Measurements from ENCODE around the gene ATXN7L1. TPM values are rescaled to one million over a fixed set of nuclear protein-coding genes. Genes with fewer than 3 reads are reported as not detected.
A peak's percentile ranks its signal among the peaks of the same experiment; 100 is the strongest.

The ATXN7L1 gene, protein sequence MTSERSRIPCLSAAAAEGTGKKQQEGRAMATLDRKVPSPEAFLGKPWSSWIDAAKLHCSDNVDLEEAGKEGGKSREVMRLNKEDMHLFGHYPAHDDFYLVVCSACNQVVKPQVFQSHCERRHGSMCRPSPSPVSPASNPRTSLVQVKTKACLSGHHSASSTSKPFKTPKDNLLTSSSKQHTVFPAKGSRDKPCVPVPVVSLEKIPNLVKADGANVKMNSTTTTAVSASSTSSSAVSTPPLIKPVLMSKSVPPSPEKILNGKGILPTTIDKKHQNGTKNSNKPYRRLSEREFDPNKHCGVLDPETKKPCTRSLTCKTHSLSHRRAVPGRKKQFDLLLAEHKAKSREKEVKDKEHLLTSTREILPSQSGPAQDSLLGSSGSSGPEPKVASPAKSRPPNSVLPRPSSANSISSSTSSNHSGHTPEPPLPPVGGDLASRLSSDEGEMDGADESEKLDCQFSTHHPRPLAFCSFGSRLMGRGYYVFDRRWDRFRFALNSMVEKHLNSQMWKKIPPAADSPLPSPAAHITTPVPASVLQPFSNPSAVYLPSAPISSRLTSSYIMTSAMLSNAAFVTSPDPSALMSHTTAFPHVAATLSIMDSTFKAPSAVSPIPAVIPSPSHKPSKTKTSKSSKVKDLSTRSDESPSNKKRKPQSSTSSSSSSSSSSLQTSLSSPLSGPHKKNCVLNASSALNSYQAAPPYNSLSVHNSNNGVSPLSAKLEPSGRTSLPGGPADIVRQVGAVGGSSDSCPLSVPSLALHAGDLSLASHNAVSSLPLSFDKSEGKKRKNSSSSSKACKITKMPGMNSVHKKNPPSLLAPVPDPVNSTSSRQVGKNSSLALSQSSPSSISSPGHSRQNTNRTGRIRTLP
- total RNA-seq (78.9 TPM), polyA plus RNA-seq (10 to 100 TPM; 25.8 to 28.1 (median 26.5) TPM)

DNA sequence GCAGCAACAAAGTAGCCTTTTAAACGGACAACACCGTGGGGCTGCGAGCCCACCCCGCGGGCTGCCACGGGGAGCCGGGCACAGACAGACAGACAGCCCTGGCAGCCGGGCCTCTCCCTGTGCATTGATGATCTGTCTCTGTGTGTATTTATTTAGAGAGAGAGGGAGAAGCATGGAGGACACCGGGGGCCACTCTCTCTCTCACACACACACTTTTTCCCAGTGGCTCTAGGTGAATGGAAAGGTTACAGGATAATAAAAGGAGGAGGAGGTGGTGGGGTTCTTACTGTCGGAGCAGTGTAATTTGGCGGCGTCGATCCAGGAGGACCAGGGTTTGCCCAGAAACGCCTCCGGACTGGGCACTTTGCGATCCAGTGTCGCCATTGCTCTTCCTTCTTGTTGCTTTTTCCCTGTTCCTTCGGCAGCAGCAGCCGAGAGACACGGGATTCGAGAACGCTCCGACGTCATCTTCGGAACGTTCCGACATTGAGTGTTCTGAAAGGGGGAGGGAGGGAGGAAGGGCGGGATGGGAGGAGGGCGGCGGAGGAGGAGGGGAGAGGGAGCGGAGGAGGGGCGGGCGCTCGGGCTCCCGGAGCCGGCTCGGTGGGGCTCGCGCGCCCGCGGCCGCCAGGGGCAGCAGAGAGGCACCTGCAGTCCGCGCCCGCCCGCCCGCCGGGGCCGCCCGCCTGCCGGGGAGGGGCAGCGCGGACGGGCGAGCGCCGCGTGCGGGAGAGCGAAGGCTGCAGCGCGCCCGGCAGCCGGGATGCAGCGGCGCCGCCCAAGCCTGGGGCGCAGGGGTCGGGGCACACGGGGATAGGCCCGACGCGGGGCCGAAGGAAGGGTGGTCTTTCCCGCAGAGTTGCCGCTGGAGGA, at the start of gene ATXN7L1:
Gene ATXN7L1 (minus strand): TSS at position 509 of the 873 bp plus-strand sequence. CDS start 41 bp downstream, at position 468.
- peaks cover 21 to 79% (median 56%) of the 10 kb centered on the region in 4 donors for H3K4me1 Mint-ChIP-seq
- H3K27me3 ChIP-seq (ENCODE audit: control insufficient read depth, insufficient read depth, low read length), result no peaks in the 10 kb centered on the region
- DNase-seq (peak; percentile 88 to 90 (median 90)), ATAC-seq (ENCODE audit: low read depth in 2 of 2) (peak; percentile 94 to 96)
- H3K4me3 ChIP-seq (ENCODE audit: low read depth, low read length), result peak within 1 kb of the TSS; percentile 98
- no peaks in the 10 kb centered on the region for H3K9me3 ChIP-seq (ENCODE audit: control insufficient read depth in 2 of 2, low read length in 2 of 2)
- H3K4me3 Mint-ChIP-seq, result peak within 1 kb of the TSS; percentile 98 to 99 (median 98)
- H3K36me3 ChIP-seq (ENCODE audit: control insufficient read depth, insufficient read depth, low read length), result peaks cover 4% of the 10 kb centered on the region
- peak within 1 kb of the TSS; percentile 83 for H3K27ac ChIP-seq (ENCODE audit: insufficient read depth, low read length, poor library complexity, severe bottlenecking)
- no peaks in the 10 kb centered on the region for H3K27me3 Mint-ChIP-seq
- peaks cover 0 to 2% (median 0%) of the 10 kb centered on the region in 7 donors for H3K9me3 Mint-ChIP-seq
- H3K4me1 ChIP-seq (ENCODE audit: control insufficient read depth, insufficient read depth, low read length, poor library complexity, severe bottlenecking), result peaks cover 68% of the 10 kb centered on the region
- H3K36me3 Mint-ChIP-seq, result peaks cover 15% of the 10 kb centered on the region
- H3K27ac Mint-ChIP-seq, result peak within 1 kb of the TSS; percentile 96 to 98 (median 97)

DNA sequence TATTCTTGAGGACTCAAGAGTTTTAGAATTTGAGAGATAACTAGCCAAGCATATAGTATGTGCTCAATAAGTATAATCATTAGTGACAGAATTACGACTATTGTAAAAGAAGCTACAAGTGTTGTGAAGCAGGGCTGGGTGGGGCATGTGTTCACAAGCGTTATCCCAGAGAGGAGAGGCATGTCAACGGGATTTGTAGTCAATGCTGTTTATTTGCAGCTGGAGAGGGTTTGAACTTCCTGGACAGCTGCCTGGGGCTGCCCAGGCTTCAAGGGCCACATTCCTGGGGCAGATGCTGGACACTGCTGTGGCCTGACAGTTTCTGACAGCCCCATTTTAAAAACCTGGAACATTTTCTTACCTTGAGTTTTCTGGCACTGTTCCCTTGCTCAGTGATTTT, 49.7 kb upstream of the ATXN7L1 start:
- Mint-ChIP-seq H3K36me3 (peaks cover 17% of the 10 kb centered on the region), H3K27ac (peak overlapping the region in 1 of 3 donors; percentile 51), H3K9me3 (peaks cover 0 to 6% (median 0%) of the 10 kb centered on the region in 7 donors), H3K4me1 (peaks cover 17 to 38% (median 23%) of the 10 kb centered on the region in 4 donors), H3K4me3 (peak overlapping the region in 1 of 4 donors; percentile 26), H3K27me3 (no peaks in the 10 kb centered on the region)
- no peak overlapping the region for H3K27ac ChIP-seq (ENCODE audit: insufficient read depth, low read length, poor library complexity, severe bottlenecking)
- DNase-seq, result no peak
- ATAC-seq (ENCODE audit: low read depth in 2 of 2), result no peak
- H3K4me1 ChIP-seq (ENCODE audit: control insufficient read depth, insufficient read depth, low read length, poor library complexity, severe bottlenecking), result peaks cover 9% of the 10 kb centered on the region
- H3K4me3 ChIP-seq (ENCODE audit: low read depth, low read length), result no peak overlapping the region
- H3K27me3 ChIP-seq (ENCODE audit: control insufficient read depth, insufficient read depth, low read length), result no peaks in the 10 kb centered on the region
- H3K36me3 ChIP-seq (ENCODE audit: control insufficient read depth, insufficient read depth, low read length), result peaks cover 7% of the 10 kb centered on the region
- H3K9me3 ChIP-seq (ENCODE audit: control insufficient read depth in 2 of 2, low read length in 2 of 2), result no peaks in the 10 kb centered on the region

DNA sequence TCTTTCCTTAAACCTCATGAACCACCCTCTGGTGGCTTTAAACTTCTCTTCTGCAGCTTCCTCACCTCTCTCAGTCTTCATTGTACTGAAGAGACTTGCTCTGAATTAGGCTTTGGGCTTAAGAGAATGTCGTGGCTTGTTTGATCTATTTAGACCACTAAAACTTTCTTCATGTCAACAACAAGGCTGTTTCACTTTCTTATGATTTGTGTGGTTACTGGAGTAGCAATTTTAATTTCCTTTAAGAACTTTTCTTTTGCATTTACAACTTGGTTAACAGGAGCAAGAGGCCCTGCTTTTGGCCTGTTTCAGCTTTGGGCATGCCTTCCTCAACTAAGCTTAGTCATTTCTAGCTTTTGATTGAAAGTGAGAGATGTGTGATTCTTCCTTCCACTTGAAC, 48.5 kb upstream of the ATXN7L1 start:
- DNase-seq (peak in 2 of 3 donors; percentile 48 to 67), ATAC-seq (ENCODE audit: low read depth in 2 of 2) (peak; percentile 52 to 69)
- Histone ChIP-seq H3K4me3 (ENCODE audit: low read depth, low read length) (peak overlapping the region; percentile 9), H3K27me3 (ENCODE audit: control insufficient read depth, insufficient read depth, low read length) (no peaks in the 10 kb centered on the region), H3K36me3 (ENCODE audit: control insufficient read depth, insufficient read depth, low read length) (peaks cover 5% of the 10 kb centered on the region), H3K27ac (ENCODE audit: insufficient read depth, low read length, poor library complexity, severe bottlenecking) (peak overlapping the region; percentile 56), H3K9me3 (ENCODE audit: control insufficient read depth in 2 of 2, low read length in 2 of 2) (no peaks in the 10 kb centered on the region), H3K4me1 (ENCODE audit: control insufficient read depth, insufficient read depth, low read length, poor library complexity, severe bottlenecking) (peaks cover 9% of the 10 kb centered on the region)
- Mint-ChIP-seq H3K9me3 (peaks cover 0 to 6% (median 0%) of the 10 kb centered on the region in 7 donors), H3K36me3 (peaks cover 21% of the 10 kb centered on the region), H3K27me3 (no peaks in the 10 kb centered on the region), H3K4me3 (peak overlapping the region in 2 of 4 donors; percentile 13 to 53), H3K4me1 (peaks cover 16 to 38% (median 23%) of the 10 kb centered on the region in 4 donors), H3K27ac (peak overlapping the region; percentile 75 to 83 (median 81))

DNA sequence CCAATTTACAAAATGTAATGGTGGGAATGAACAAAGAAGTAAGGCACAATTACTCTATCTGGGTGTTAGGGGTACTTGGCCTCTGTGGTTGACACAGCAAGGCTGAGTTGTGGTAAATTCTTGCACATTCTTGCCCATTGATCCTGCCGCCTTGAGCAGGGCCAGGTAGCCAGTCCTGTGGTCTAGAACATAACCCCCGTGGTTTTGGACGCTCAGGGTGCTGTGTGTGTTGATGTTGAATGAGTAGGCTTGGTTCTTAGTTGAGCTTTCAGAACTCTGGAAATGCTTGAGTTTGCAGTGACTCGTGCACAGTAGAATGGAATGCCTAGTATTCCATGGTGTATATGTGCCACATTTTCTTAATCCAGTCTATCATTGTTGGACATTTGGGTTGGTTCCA, 44.4 kb upstream of the ATXN7L1 start:
- peaks cover 19 to 28% (median 22%) of the 10 kb centered on the region in 4 donors for H3K4me1 Mint-ChIP-seq
- no peak overlapping the region for H3K27ac Mint-ChIP-seq
- no peak overlapping the region for H3K4me3 Mint-ChIP-seq
- no peak for ATAC-seq (ENCODE audit: low read depth in 2 of 2)
- Histone ChIP-seq H3K36me3 (ENCODE audit: control insufficient read depth, insufficient read depth, low read length) (peaks cover 14% of the 10 kb centered on the region), H3K4me1 (ENCODE audit: control insufficient read depth, insufficient read depth, low read length, poor library complexity, severe bottlenecking) (peaks cover 9% of the 10 kb centered on the region), H3K27ac (ENCODE audit: insufficient read depth, low read length, poor library complexity, severe bottlenecking) (no peak overlapping the region), H3K9me3 (ENCODE audit: control insufficient read depth in 2 of 2, low read length in 2 of 2) (no peaks in the 10 kb centered on the region), H3K27me3 (ENCODE audit: control insufficient read depth, insufficient read depth, low read length) (no peaks in the 10 kb centered on the region), H3K4me3 (ENCODE audit: low read depth, low read length) (no peak overlapping the region)
- H3K9me3 Mint-ChIP-seq, result peaks cover 0 to 6% (median 1%) of the 10 kb centered on the region in 7 donors
- no peak for DNase-seq
- H3K27me3 Mint-ChIP-seq, result no peaks in the 10 kb centered on the region
- peaks cover 43% of the 10 kb centered on the region for H3K36me3 Mint-ChIP-seq

DNA sequence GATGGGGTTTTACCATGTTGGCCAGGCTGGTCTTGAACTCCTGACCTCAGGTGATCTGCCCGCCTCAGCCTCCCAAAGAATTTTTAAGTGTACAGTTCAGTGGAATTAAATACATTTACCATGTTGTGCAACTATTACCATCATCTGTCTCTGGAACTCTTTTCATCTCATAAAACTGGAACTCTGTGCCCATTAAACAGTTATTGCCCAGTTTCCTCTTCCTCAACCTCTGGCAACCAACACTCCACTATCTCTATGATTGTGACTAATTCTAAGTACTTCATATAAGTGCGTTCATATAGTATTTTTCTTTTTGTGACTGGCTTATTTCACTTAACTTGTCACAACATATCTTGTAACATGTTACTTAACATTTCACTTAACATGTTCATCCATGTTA, 41.3 kb upstream of the ATXN7L1 start:
- Mint-ChIP-seq H3K4me3 (no peak overlapping the region), H3K36me3 (peaks cover 35% of the 10 kb centered on the region)

DNA sequence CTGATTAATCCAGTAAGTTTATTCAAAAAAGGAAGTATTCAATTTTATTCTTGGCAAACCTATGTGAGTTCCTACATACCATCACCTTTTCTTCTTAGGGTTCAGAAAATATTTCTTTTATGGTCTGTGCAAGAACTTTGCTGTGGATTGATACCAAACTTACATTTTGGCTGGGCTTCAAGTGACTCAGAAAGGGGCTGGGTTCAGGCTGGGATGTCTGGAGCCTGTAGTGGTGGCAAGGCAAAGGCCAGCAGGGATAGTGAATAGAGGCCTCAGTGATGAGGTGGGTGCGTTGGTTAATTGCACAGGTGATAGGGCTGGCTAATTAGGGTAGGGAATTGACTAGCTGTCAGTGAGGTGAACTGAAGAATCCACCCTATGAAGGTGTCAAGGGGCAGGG, 40.2 kb upstream of the ATXN7L1 start:
- H3K36me3 ChIP-seq (ENCODE audit: control insufficient read depth, insufficient read depth, low read length), result peaks cover 33% of the 10 kb centered on the region
- Mint-ChIP-seq H3K27me3 (no peaks in the 10 kb centered on the region), H3K36me3 (peaks cover 43% of the 10 kb centered on the region), H3K4me3 (no peak overlapping the region), H3K4me1 (peaks cover 0 to 7% (median 1%) of the 10 kb centered on the region in 4 donors), H3K27ac (no peak overlapping the region), H3K9me3 (peaks cover 0 to 4% (median 0%) of the 10 kb centered on the region in 7 donors)
- no peak overlapping the region for H3K27ac ChIP-seq (ENCODE audit: insufficient read depth, low read length, poor library complexity, severe bottlenecking)
- H3K9me3 ChIP-seq (ENCODE audit: control insufficient read depth in 2 of 2, low read length in 2 of 2), result no peaks in the 10 kb centered on the region
- DNase-seq (no peak), ATAC-seq (ENCODE audit: low read depth in 2 of 2) (no peak)
- H3K4me1 ChIP-seq (ENCODE audit: control insufficient read depth, insufficient read depth, low read length, poor library complexity, severe bottlenecking), result no peaks in the 10 kb centered on the region
- no peak overlapping the region for H3K4me3 ChIP-seq (ENCODE audit: low read depth, low read length)
- no peaks in the 10 kb centered on the region for H3K27me3 ChIP-seq (ENCODE audit: control insufficient read depth, insufficient read depth, low read length)

More for the DNA sequence above, 41.3 kb upstream of the ATXN7L1 start:
- Histone ChIP-seq H3K4me3 (ENCODE audit: low read depth, low read length) (no peak overlapping the region), H3K9me3 (ENCODE audit: control insufficient read depth in 2 of 2, low read length in 2 of 2) (no peaks in the 10 kb centered on the region), H3K36me3 (ENCODE audit: control insufficient read depth, insufficient read depth, low read length) (peaks cover 25% of the 10 kb centered on the region), H3K4me1 (ENCODE audit: control insufficient read depth, insufficient read depth, low read length, poor library complexity, severe bottlenecking) (no peaks in the 10 kb centered on the region), H3K27ac (ENCODE audit: insufficient read depth, low read length, poor library complexity, severe bottlenecking) (no peak overlapping the region), H3K27me3 (ENCODE audit: control insufficient read depth, insufficient read depth, low read length) (no peaks in the 10 kb centered on the region)
- no peaks in the 10 kb centered on the region for H3K27me3 Mint-ChIP-seq
- peaks cover 0 to 7% (median 1%) of the 10 kb centered on the region in 4 donors for H3K4me1 Mint-ChIP-seq
- H3K9me3 Mint-ChIP-seq, result peaks cover 0 to 4% (median 0%) of the 10 kb centered on the region in 7 donors
- DNase-seq, result no peak
- H3K27ac Mint-ChIP-seq, result no peak overlapping the region
- ATAC-seq (ENCODE audit: low read depth in 2 of 2), result no peak

DNA sequence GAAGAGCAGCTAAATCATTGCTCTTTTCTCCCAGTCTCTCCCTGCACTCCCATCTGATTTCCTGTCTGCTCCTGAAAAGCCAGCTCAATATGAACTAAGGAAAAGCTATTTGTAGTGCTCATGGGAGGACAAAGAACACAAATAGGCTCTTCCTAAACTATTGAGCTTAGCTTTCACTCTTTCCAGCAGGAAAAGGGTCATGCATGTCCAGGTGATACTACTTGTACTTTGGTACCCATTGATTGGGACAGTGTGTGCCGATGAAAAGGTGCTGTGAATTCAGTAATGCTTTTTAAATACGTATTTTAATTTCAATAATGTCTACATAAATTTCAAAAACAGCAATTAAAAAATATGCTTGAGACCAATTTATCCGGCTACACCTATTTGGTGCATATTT, 37.5 kb upstream of the ATXN7L1 start:
- no peak for DNase-seq
- Histone ChIP-seq H3K27me3 (ENCODE audit: control insufficient read depth, insufficient read depth, low read length) (no peaks in the 10 kb centered on the region), H3K4me3 (ENCODE audit: low read depth, low read length) (no peak overlapping the region), H3K27ac (ENCODE audit: insufficient read depth, low read length, poor library complexity, severe bottlenecking) (no peak overlapping the region), H3K4me1 (ENCODE audit: control insufficient read depth, insufficient read depth, low read length, poor library complexity, severe bottlenecking) (no peaks in the 10 kb centered on the region), H3K36me3 (ENCODE audit: control insufficient read depth, insufficient read depth, low read length) (peaks cover 55% of the 10 kb centered on the region), H3K9me3 (ENCODE audit: control insufficient read depth in 2 of 2, low read length in 2 of 2) (no peaks in the 10 kb centered on the region)
- ATAC-seq (ENCODE audit: low read depth in 2 of 2), result no peak
- Mint-ChIP-seq H3K4me3 (no peak overlapping the region), H3K27me3 (no peaks in the 10 kb centered on the region), H3K4me1 (peaks cover 0 to 2% (median under 1%) of the 10 kb centered on the region in 4 donors), H3K36me3 (peaks cover 45% of the 10 kb centered on the region), H3K9me3 (peaks cover 0 to 5% (median 2%) of the 10 kb centered on the region in 7 donors), H3K27ac (no peak overlapping the region)

Data from CD4-positive, CD25-positive, alpha-beta regulatory T cell (primary cell).